Nephron progenitor cell (in vitro differentiated cells): Measurements from ENCODE around the gene PRRT1B.
A peak's percentile ranks its signal among the peaks of the same experiment; 100 is the strongest.

Experiments used
- DNase-seq: peaks from one replicate; pipeline ENCODE4 v3.0.0; 2021
- H3K27ac Mint-ChIP-seq: 2 replicates; pipeline ENCODE4 v1.8.0; 2021; ENCODE audit warnings: mild to moderate bottlenecking, moderate library complexity, mixed read lengths
- H3K27me3 Mint-ChIP-seq: 2 replicates; pipeline ENCODE4 v1.8.0; 2021; ENCODE audit warnings: mild to moderate bottlenecking, low read depth, mixed read lengths; ENCODE audit not compliant: poor library complexity
- H3K36me3 Mint-ChIP-seq: 2 replicates; pipeline ENCODE4 v1.8.0; 2021; ENCODE audit warnings: low read depth, mixed read lengths
- H3K4me1 Mint-ChIP-seq: 2 replicates; pipeline ENCODE4 v1.8.0; 2021; ENCODE audit warnings: mixed read lengths
- H3K4me3 Mint-ChIP-seq: 2 replicates; pipeline ENCODE4 v1.8.0; 2021; ENCODE audit warnings: mild to moderate bottlenecking, moderate library complexity, mixed read lengths
- H3K9me3 Mint-ChIP-seq: 2 replicates; pipeline ENCODE4 v1.8.0; 2021; ENCODE audit warnings: mild to moderate bottlenecking, moderate library complexity, mixed read lengths
- CTCF ChIP-seq: fragments of 200-600 bp; sonication (generic); IDR thresholded peaks from 2 replicates; pipeline ENCODE4 v1.5.0; 2021; ENCODE audit warnings: antibody characterized with exemption

Gene PRRT1B

GRCh38 chr9:131559421-131560000 lies 14.2 kb downstream of the PRRT1B start:
- Mint-ChIP-seq H3K27me3 (peaks cover 29% of the 10 kb centered on the region), H3K4me1 (no peaks in the 10 kb centered on the region), H3K27ac (no peak overlapping the region), H3K9me3 (peaks cover 55% of the 10 kb centered on the region), H3K4me3 (no peak overlapping the region), H3K36me3 (peaks cover 4% of the 10 kb centered on the region)
- no peak for DNase-seq
- TF ChIP-seq CTCF, result no peak

GRCh38 chr9:131562032-131562959 lies 17.0 kb downstream of the PRRT1B start:
- Mint-ChIP-seq H3K4me3 (no peak overlapping the region), H3K27ac (no peak overlapping the region), H3K27me3 (peaks cover 3% of the 10 kb centered on the region), H3K4me1 (no peaks in the 10 kb centered on the region), H3K36me3 (peaks cover 4% of the 10 kb centered on the region), H3K9me3 (peaks cover 64% of the 10 kb centered on the region)
- no peak for DNase-seq
- TF ChIP-seq CTCF, result no peak

GRCh38 chr9:131565369-131565768 lies 20.0 kb downstream of the PRRT1B start:
- no peak for TF ChIP-seq CTCF
- DNase-seq, result no peak
- H3K4me1 Mint-ChIP-seq, result no peaks in the 10 kb centered on the region
- no peaks in the 10 kb centered on the region for H3K27me3 Mint-ChIP-seq
- peaks cover 8% of the 10 kb centered on the region for H3K36me3 Mint-ChIP-seq
- H3K4me3 Mint-ChIP-seq, result no peak overlapping the region
- H3K9me3 Mint-ChIP-seq, result peaks cover 57% of the 10 kb centered on the region
- H3K27ac Mint-ChIP-seq, result no peak overlapping the region

- H3K4me1 Mint-ChIP-seq, result no peaks in the 10 kb centered on the region
- peaks cover 4% of the 10 kb centered on the region for H3K27me3 Mint-ChIP-seq
- no peak for TF ChIP-seq CTCF
- DNase-seq, result no peak
- H3K4me3 Mint-ChIP-seq, result no peak overlapping the region
- peaks cover 51% of the 10 kb centered on the region for H3K9me3 Mint-ChIP-seq
- no peak overlapping the region for H3K27ac Mint-ChIP-seq
- H3K36me3 Mint-ChIP-seq, result peaks cover 11% of the 10 kb centered on the region
Observed at GRCh38 chr9:131566158-131566557, 20.8 kb downstream of the PRRT1B start.

- H3K36me3 Mint-ChIP-seq, result peaks cover 19% of the 10 kb centered on the region
- H3K27ac Mint-ChIP-seq, result peak overlapping the region; percentile 16
- no peaks in the 10 kb centered on the region for H3K4me1 Mint-ChIP-seq
- no peak overlapping the region for H3K4me3 Mint-ChIP-seq
- no peak for TF ChIP-seq CTCF
- DNase-seq, result no peak
- H3K27me3 Mint-ChIP-seq, result peaks cover 7% of the 10 kb centered on the region
- H3K9me3 Mint-ChIP-seq, result peaks cover 34% of the 10 kb centered on the region
Observed at GRCh38 chr9:131567910-131568309, 22.6 kb downstream of the PRRT1B start.
